K562 (cell line): ENCODE data around the gene GAS2L2. TPM values are rescaled to one million over a fixed set of nuclear protein-coding genes. Genes with fewer than 3 reads are reported as not detected.
"Not testable (repeated sequence)": the region's sequence is repeated elsewhere in the genome, so short reads cannot be mapped to it uniquely, and the experiment has no call there.

ENCODE experiments used
- ATAC-seq: fragments of 200-7000 bp; cut with Tn5 transposase; 3 replicates; pipeline ENCODE4 v1.9.1; 2020; ENCODE audit warnings: moderate library complexity
- BruUV-seq: library from RNA; stranded (reverse); fragments of 400-500 nt; replicated peaks from 2 replicates; lab custom pipeline; 2021; lab: Mats Ljungman, UMichigan
- CTCF ChIA-PET: fragments of 300-600 bp; formaldehyde crosslinking; extraction: SDS; loops from one replicate; lab custom pipeline; 2021; ENCODE audit warnings: low intra/inter-chr PET ratio; lab: Yijun Ruan, JAX
- POLR2A ChIA-PET: fragments of 300-600, 350-650 bp; sonication (Branson Sonifier 250); formaldehyde crosslinking; extraction: SDS; loops from one replicate; lab custom pipeline; 2021; ENCODE audit warnings: antibody characterized with exemption, inconsistent platforms; lab: Yijun Ruan, JAX
- DNase-seq, 4 experiments: peaks; one replicate each; pipeline versions ENCODE4 v3.0.0 to v3.0.0-alpha.2; 2011 to 2018; ENCODE audit warnings: low spot score in 3 of 4, mixed read lengths in 3 of 4; ENCODE audit errors: extremely low read depth in 1 of 4
- FAIRE-seq: peaks from 2 replicates; lab custom pipeline; 2011; peaks lifted over from hg19 to GRCh38; lab: Jason Lieb, UNC
- H2AFZ ChIP-seq: 2 replicates; pipeline ENCODE4 v1.6.0; 2011; ENCODE audit warnings: low read depth, low read length, control low read depth, inconsistent platforms
- H3K27ac ChIP-seq: fragments of 200-600 bp; 3 replicates; pipeline ENCODE4 v1.8.0; 2011; ENCODE audit warnings: low read depth, mild to moderate bottlenecking, control low read depth, inconsistent platforms, low read length, moderate library complexity, mixed read lengths; ENCODE audit errors: extremely low read depth
- H3K27me3 ChIP-seq, 2 experiments: fragments of 300-600 bp in 1 of 2; 2 replicates in 1 of 2; 3 replicates in 1 of 2; pipeline versions ENCODE4 v1.6.0 to v1.8.0; 2011; ENCODE audit warnings: inconsistent platforms in 2 of 2, low read length in 2 of 2, mild to moderate bottlenecking in 1 of 2, mixed read lengths in 1 of 2, moderate library complexity in 1 of 2; ENCODE audit not compliant: control insufficient read depth in 2 of 2, insufficient read depth in 2 of 2
- H3K36me3 ChIP-seq: fragments of 300-600 bp; 3 replicates; pipeline ENCODE4 v1.8.0; 2011; ENCODE audit warnings: mild to moderate bottlenecking, low read length, inconsistent platforms; ENCODE audit not compliant: control insufficient read depth, insufficient read depth
- H3K4me1 ChIP-seq, 2 experiments: fragments of 200-600 bp in 1 of 2; replicated peaks in 1 of 2; 2 replicates in 1 of 2; 3 replicates in 1 of 2; pipeline versions ENCODE4 v1.5.1 to v1.8.0; 2011; ENCODE audit warnings: inconsistent platforms in 2 of 2, low read length in 2 of 2, mild to moderate bottlenecking in 1 of 2, mixed read lengths in 1 of 2, moderate library complexity in 1 of 2; ENCODE audit not compliant: control insufficient read depth in 2 of 2, insufficient read depth in 2 of 2
- H3K4me2 ChIP-seq: 2 replicates; pipeline ENCODE4 v1.6.1; 2011; ENCODE audit warnings: low read length, control low read depth, inconsistent platforms, mixed read lengths; ENCODE audit not compliant: insufficient read depth
- H3K4me3 ChIP-seq: fragments of 200-600 bp; sonication (generic), shearing (Covaris generic); 2 replicates; pipeline ENCODE4 v1.5.1; 2016; ENCODE audit warnings: control low read depth, inconsistent platforms
- H3K79me2 ChIP-seq: fragments of 200-600 bp; 3 replicates; pipeline ENCODE4 v1.8.0; 2011; ENCODE audit warnings: low read length, inconsistent platforms; ENCODE audit not compliant: control insufficient read depth, insufficient read depth
- H3K9ac ChIP-seq, 2 experiments: 2 replicates each; pipeline versions ENCODE4 v1.6.0 to v1.6.1; 2011; ENCODE audit warnings: low read depth in 2 of 2, low read length in 2 of 2, control low read depth in 1 of 2, inconsistent platforms in 1 of 2, mild to moderate bottlenecking in 1 of 2, mixed read lengths in 1 of 2; ENCODE audit not compliant: insufficient read depth in 1 of 2
- H3K9me1 ChIP-seq: one replicate; pipeline ENCODE4 v1.6.0; 2011; ENCODE audit warnings: inconsistent platforms, mild to moderate bottlenecking, low read length, moderate library complexity; ENCODE audit not compliant: control insufficient read depth, insufficient read depth
- H3K9me3 ChIP-seq: replicated peaks from 2 replicates; pipeline ENCODE4 v1.5.1; 2011; ENCODE audit warnings: low read depth, low read length, inconsistent platforms; ENCODE audit not compliant: control insufficient read depth, insufficient read depth
- H4K20me1 ChIP-seq: replicated peaks from 2 replicates; pipeline ENCODE4 v1.6.1; 2011; ENCODE audit warnings: low read length, inconsistent platforms, mixed read lengths; ENCODE audit not compliant: control insufficient read depth, insufficient read depth
- ILF3 ChIP-seq: fragments of 450-650 bp; IDR thresholded peaks from 2 replicates; pipeline ENCODE4 v1.6.1; 2018; ENCODE audit warnings: antibody characterized with exemption, mild to moderate bottlenecking, moderate library complexity, borderline replicate concordance
- POLR2AphosphoS5 ChIP-seq: IDR thresholded peaks from 2 replicates; pipeline ENCODE4 v1.6.1; 2011; ENCODE audit warnings: mild to moderate bottlenecking, low read depth, low read length, moderate library complexity; ENCODE audit not compliant: control insufficient read depth, insufficient read depth
- RBM25 ChIP-seq: fragments of 200-400 bp; formaldehyde crosslinking; IDR thresholded peaks from 2 replicates; pipeline ENCODE4 v1.6.1; 2018; ENCODE audit warnings: low read length, low read depth, moderate library complexity; ENCODE audit not compliant: severe bottlenecking
- SIN3A ChIP-seq, 2 experiments: fragments of 150-350 bp in 1 of 2; IDR thresholded peaks; 2 replicates each; pipeline ENCODE4 v1.6.1; 2011 to 2016; ENCODE audit warnings: borderline replicate concordance in 2 of 2, low read depth in 2 of 2, low read length in 2 of 2, mild to moderate bottlenecking in 2 of 2, moderate library complexity in 2 of 2; ENCODE audit not compliant: control insufficient read depth in 1 of 2
- TARDBP ChIP-seq: fragments of 450-650 bp; IDR thresholded peaks from 2 replicates; pipeline ENCODE4 v1.6.1; 2016
- ZFPM2 ChIP-seq: fragments of 250-450 bp; sonication (Bioruptor Pico); IDR thresholded peaks from 2 replicates; pipeline ENCODE4 v1.5.1; 2022; ENCODE audit warnings: mild to moderate bottlenecking
- ZNF76 ChIP-seq: fragments of 250-450 bp; sonication (Bioruptor Pico); IDR thresholded peaks from 2 replicates; pipeline ENCODE4 v1.4.0; 2020; ENCODE audit warnings: mild to moderate bottlenecking, moderate library complexity, borderline replicate concordance
- WGBS: fragments of 100-300 bp; shearing (Covaris generic); methylation state at CpG from one replicate; pipeline ENCODE4 v1.1.6; 2016; ENCODE audit warnings: low coverage, mixed read lengths; ENCODE audit not compliant: insufficient coverage; ENCODE audit errors: missing lambda C conversion rate; 5-methylcytosine and 5-hydroxymethylcytosine counted together
- in situ Hi-C: fragments of 300-500 bp; cut with MboI; formaldehyde crosslinking; loops from 4 replicates; pipeline ENCODE4 v1.15.0; 2018; ENCODE audit warnings: inconsistent platforms, mixed read lengths
- intact Hi-C: fragments of 100-400 bp; cut with micrococcal nuclease; formaldehyde crosslinking; loops from 2 replicates; pipeline ENCODE4 v1.14.2; 2022
- polyA plus RNA-seq, 8 experiments: library from polyadenylated mRNA; depleted of rRNA in 4 of 8; stranded (reverse) in 5 of 8; unstranded in 3 of 8; fragments of >200 nt; fragmentation: Nextera tagmentation in 2 of 8; fragmentation: Illumina TruSeq in 1 of 8; extraction: Ambion mirVana in 2 of 8; extraction: Trizol in 1 of 8; gene quantifications; 2 replicates each; pipeline versions ENCODE4 v1.2.1 to v1.2.3, GENCODE V29; 2011 to 2014; ENCODE audit warnings: inconsistent platforms in 1 of 8, missing spikeins in 1 of 8
- total RNA-seq, 7 experiments: library from RNA; depleted of rRNA in 6 of 7; stranded (reverse); fragments of >200 nt in 6 of 7; fragmentation: Illumina TruSeq in 2 of 7; extraction: Trizol in 2 of 7; gene quantifications; 2 replicates each; pipeline versions ENCODE4 v1.2.1 to v1.2.3, GENCODE V29; 2011 to 2021; ENCODE audit warnings: low replicate concordance in 1 of 7
- TF ChIP-seq, protein P1 (sequence below): fragments of 450-650 bp; IDR thresholded peaks from 2 replicates; pipeline ENCODE4 v1.6.1; 2016; ENCODE audit warnings: borderline replicate concordance
- TF ChIP-seq, protein P2 (sequence below): fragments of 250-450 bp; sonication (Bioruptor Pico); IDR thresholded peaks from 2 replicates; pipeline ENCODE4 v1.5.0; 2021
- TF ChIP-seq, protein P3 (sequence below): sonication (generic); formaldehyde crosslinking; IDR thresholded peaks from 2 replicates; pipeline ENCODE4 v1.8.1; 2023; ENCODE audit warnings: mild to moderate bottlenecking, missing genetic modification reagents

Gene GAS2L2
- total and polyA plus RNA-seq, 9 of the 15 experiments (the other 6 are each of a cell fraction or from before 2014, with no cell fraction given): not detected

DNA sequence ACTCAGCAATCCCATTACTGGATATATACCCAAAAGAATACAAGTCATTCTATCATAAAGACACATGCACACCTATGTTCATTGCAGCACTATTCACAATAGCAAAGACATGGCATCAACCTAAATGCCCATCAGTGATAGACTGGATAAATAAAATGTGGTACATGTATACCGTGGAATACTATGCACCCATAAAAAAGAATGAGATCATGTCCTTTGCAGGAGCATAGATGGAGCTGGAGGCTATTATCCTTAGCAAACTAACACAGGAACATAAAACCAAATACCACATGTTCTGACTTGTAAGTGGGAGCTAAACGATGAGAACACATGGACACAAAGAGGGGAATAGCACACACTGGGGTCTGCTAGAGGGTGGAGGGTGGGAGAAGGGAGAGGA, 49.7 kb downstream of the GAS2L2 start:
- H3K4me1 ChIP-seq, intact Hi-C loops, ATAC-seq, H3K4me2 ChIP-seq, H3K27me3 ChIP-seq, H3K27ac ChIP-seq, H3K9me3 ChIP-seq, H3K9ac ChIP-seq, FAIRE-seq, H3K79me2 ChIP-seq, POLR2A ChIA-PET, H2AFZ ChIP-seq, H3K9me1 ChIP-seq, CTCF ChIA-PET, DNase-seq, in situ Hi-C loops, H4K20me1 ChIP-seq, H3K4me3 ChIP-seq, BruUV-seq: not testable (repeated sequence)
- TF ChIP-seq RBM25: peak; percentile 28
- peaks cover 61% of the 10 kb centered on the region for H3K36me3 ChIP-seq
- WGBS: 91% methylated on average over 2 of the region's 2 CpGs

DNA sequence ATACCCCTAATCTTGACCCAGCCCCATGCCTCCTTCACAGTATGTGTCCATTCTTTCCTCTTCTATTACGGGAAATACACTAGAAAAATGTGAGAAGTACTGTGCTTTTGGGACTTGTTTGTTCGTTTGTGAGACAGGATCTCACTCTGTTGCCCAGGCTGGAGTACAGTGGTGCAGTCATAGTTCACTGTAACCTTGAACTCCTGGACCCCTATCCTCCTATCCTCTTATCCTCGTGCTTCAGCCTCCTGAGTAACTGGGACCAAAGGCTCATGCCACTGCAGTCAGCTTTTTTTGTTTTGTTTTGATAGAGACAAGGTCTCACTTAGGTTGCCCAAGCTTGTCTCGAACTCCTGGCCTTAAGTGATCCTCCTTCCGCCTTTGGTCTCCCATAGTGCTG, 51.5 kb downstream of the GAS2L2 start:
- H3K9me3 ChIP-seq: no peaks in the 10 kb centered on the region
- peaks cover 69% of the 10 kb centered on the region for H3K36me3 ChIP-seq
- no peaks in the 10 kb centered on the region for H3K9me1 ChIP-seq
- in situ Hi-C loops: no loop called here
- DNase-seq (no peak), FAIRE-seq (no peak), ATAC-seq (no peak)
- H3K4me2 ChIP-seq: no peak overlapping the region
- H4K20me1 ChIP-seq: no peaks in the 10 kb centered on the region
- H2AFZ ChIP-seq: no peak overlapping the region
- 95% methylated on average over 5 of the region's 5 CpGs for WGBS
- ChIA-PET POLR2A (interaction anchor here (0.6 to 1.2 kb wide), 3 partner anchors 8 to 344 kb away, joined by 3 to 4 read pairs (median 3); no protein-coding TSS in a partner anchor), CTCF (no interaction called here)
- BruUV-seq: no TSS peak
- intact Hi-C loops: no loop called here
- no peak overlapping the region for H3K4me3 ChIP-seq
- peaks cover 4% of the 10 kb centered on the region; the same call in 1 of the 3 replicates for H3K79me2 ChIP-seq
- H3K9ac ChIP-seq: no peak overlapping the region
- H3K27me3 ChIP-seq: no peaks in the 10 kb centered on the region
- H3K4me1 ChIP-seq: no peaks in the 10 kb centered on the region
- H3K27ac ChIP-seq: no peak overlapping the region
- TF ChIP-seq, protein P1, sequence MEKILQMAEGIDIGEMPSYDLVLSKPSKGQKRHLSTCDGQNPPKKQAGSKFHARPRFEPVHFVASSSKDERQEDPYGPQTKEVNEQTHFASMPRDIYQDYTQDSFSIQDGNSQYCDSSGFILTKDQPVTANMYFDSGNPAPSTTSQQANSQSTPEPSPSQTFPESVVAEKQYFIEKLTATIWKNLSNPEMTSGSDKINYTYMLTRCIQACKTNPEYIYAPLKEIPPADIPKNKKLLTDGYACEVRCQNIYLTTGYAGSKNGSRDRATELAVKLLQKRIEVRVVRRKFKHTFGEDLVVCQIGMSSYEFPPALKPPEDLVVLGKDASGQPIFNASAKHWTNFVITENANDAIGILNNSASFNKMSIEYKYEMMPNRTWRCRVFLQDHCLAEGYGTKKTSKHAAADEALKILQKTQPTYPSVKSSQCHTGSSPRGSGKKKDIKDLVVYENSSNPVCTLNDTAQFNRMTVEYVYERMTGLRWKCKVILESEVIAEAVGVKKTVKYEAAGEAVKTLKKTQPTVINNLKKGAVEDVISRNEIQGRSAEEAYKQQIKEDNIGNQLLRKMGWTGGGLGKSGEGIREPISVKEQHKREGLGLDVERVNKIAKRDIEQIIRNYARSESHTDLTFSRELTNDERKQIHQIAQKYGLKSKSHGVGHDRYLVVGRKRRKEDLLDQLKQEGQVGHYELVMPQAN: no peak
- TF ChIP-seq POLR2AphosphoS5 (no peak), ILF3 (no peak), TARDBP (no peak), SIN3A (IDR thresholded peaks at IDR 0.05; ENCODE audit: borderline replicate concordance in 2 of 2, control insufficient read depth in 1 of 2, low read depth in 2 of 2, low read length in 2 of 2) (no peak), ZNF76 (no peak), ZFPM2 (no peak)
- TF ChIP-seq, protein P2, sequence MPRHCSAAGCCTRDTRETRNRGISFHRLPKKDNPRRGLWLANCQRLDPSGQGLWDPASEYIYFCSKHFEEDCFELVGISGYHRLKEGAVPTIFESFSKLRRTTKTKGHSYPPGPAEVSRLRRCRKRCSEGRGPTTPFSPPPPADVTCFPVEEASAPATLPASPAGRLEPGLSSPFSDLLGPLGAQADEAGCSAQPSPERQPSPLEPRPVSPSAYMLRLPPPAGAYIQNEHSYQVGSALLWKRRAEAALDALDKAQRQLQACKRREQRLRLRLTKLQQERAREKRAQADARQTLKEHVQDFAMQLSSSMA: no peak
- TF ChIP-seq, protein P3, sequence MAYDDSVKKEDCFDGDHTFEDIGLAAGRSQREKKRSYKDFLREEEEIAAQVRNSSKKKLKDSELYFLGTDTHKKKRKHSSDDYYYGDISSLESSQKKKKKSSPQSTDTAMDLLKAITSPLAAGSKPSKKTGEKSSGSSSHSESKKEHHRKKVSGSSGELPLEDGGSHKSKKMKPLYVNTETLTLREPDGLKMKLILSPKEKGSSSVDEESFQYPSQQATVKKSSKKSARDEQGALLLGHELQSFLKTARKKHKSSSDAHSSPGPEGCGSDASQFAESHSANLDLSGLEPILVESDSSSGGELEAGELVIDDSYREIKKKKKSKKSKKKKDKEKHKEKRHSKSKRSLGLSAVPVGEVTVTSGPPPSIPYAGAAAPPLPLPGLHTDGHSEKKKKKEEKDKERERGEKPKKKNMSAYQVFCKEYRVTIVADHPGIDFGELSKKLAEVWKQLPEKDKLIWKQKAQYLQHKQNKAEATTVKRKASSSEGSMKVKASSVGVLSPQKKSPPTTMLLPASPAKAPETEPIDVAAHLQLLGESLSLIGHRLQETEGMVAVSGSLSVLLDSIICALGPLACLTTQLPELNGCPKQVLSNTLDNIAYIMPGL (CRISPR knock-in tag): no peak
